ENCODE data around the gene CHRM4. TPM values are rescaled to one million over a fixed set of nuclear protein-coding genes. Genes with fewer than 3 reads are reported as not detected.

CHRM4 gene
- total RNA-seq, 1 donor from 2014 or later: 0.19 TPM

Small RNAs within 50 kb of the gene (microRNA-seq; reads per million reads assigned to microRNA genes)
- gene MIR4688: not detected

Other genes starting within 250 kb of the CHRM4 start
- gene CREB3L1, start 114.1 kb downstream of the CHRM4 start, total RNA-seq: 19.7 and 23.6 TPM in 2 replicates
- 103 and 129 TPM in 2 replicates for gene DGKZ, start 44.3 kb downstream of the CHRM4 start, total RNA-seq
- 147 and 185 TPM in 2 replicates for gene MDK, start 10.1 kb downstream of the CHRM4 start, total RNA-seq
- gene AMBRA1, start 202.2 kb upstream of the CHRM4 start, total RNA-seq: 18.7 and 30.9 TPM in 2 replicates
- 2.7 and 4.3 TPM in 2 replicates for gene HARBI1, start 225.5 kb upstream of the CHRM4 start, total RNA-seq
- gene ATG13, start 225.8 kb upstream of the CHRM4 start, total RNA-seq: 61.4 and 68.2 TPM in 2 replicates